DLD1 (cell line): Measurements from ENCODE around the gene CCDC85C.

Experiments used
- in situ Hi-C: cut with HindIII; loops from 2 replicates; pipeline ENCODE4 v1.10.0; 2017; ENCODE audit warnings: low sequenced_read_pairs

The CCDC85C gene

DNA sequence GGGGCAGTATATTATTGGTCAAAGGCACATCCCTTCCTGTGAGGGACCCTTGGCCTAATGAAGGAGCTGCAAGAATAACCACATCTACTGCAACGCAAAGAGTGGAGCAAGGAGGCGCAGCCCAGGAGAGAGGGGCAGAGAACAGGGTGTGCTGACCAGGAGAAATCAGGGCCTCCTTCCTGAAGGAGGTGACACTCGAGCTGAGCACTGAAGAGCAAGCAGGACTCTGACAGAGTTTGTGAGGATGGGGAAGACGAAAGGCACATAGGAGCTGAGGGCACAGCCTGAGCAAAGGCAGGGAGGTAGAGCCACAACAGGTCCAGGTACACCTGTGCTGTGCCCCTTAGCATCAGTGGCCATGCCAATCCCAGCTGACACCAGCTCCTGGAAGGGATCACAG is 60.6 kb downstream of the CCDC85C start:
- in situ Hi-C loops, result no loop called here

- in situ Hi-C loops, result no loop called here
Measured at GRCh38 chr14:99542566-99542965, 61.4 kb downstream of the CCDC85C start.

GRCh38 chr14:99541677-99542470 is 62.1 kb downstream of the CCDC85C start:
- in situ Hi-C loops, result no loop called here

DNA sequence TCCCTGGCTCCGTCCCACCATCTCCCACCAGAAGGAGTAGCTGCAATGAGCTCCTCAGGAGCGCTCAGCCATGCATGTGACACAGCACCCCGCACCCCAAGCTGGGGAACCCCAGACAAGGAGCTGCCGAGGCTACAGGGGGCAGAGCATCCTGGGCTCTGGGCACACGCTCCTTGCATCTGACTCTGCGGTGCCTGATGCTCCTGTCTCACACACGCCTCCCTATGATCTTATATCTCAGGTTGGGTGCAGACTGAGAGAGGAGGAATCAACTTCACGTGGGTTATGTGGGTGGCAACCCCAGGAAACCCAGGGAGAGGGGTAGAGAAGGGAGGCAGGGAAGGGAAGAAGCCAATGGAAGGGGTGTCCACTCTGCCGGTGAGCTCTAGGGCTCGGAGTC is 62.8 kb downstream of the CCDC85C start:
- in situ Hi-C loops, result no loop called here

DNA sequence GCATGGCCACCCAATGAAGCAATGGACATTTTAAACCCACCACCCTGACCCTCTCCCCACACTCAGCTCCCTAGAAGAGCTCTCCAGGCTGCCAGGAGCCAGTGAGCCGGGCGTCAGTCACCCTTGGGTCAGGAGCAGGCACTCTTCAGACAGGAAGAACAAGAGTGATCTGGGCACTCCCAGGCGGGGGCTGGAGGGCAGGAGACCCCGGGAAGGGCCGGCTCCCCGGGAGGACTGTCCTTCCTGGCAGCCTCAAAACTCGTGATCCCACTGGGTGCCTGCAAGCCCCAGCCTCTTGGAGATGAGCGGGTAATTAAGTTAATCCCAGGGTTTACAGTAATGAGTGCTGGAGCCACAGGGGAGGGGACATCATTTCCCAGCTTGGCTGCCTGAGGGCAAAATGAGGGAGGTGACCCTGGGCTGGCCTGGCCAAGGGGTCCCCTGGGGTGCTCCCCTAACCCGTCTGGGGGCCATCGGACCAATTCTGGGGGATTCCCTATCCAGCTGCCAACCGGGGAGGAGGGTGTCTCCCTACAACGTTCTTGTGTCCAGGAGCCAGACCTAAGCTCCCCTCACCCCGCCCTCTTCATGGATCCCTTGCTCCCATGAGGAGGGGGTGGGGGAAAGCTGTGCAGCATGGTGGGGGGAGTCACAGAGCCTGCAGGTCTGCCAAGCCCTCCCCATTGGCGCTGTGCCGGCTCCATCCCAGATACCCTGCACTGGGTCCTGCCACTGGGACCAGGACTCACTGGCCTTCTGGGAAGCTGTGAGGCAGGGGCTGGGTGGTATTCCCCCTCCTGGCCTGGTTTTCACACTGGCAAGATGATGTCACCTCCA is 63.6 kb downstream of the CCDC85C start:
- in situ Hi-C loops, result no loop called here

GRCh38 chr14:99539491-99539890 is 64.5 kb downstream of the CCDC85C start:
- in situ Hi-C loops, result no loop called here

- in situ Hi-C loops, result no loop called here
Measured at GRCh38 chr14:99538733-99539132, 65.3 kb downstream of the CCDC85C start.

DNA sequence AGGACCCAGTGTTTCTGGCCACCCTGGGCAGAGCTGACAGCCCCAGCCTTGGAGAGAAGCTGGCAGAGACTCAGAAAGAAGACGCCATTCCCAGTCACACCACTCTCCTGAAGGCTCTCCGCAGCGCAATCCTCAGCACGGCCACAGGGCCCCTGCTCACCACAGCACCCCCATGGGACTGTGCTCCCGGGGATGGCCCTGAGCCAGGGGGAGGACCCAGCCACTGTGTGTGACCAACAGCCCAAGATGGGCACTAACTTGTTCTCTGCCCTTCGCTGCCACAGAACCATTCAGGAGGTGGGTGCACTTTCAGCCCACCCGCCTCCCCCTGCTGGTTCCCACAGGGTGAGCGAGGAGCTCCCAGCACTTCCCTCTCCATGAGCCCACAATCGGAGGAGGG is 65.7 kb downstream of the CCDC85C start:
- in situ Hi-C loops, result no loop called here

DNA sequence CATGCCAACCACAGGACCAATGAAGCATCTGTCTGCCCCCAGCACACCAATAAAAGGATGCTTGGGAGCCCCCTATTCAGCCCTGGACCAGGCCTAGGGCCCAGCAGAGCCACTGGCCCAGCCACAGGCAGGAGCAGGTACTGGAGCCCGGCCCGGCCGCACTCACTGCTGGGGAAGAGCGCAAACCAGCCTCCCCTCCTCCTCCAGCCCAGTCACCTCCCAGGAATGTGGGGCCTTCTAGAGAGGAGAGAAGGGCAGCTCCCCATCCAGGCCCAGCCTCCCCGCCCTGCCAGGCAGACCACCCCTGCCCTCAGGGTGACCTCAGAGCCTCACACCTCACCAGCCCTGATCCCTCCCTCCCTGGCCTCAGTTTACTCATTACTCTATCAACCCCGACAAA is 66.6 kb downstream of the CCDC85C start:
- in situ Hi-C loops, result no loop called here

GRCh38 chr14:99535908-99536778 is 67.9 kb downstream of the CCDC85C start:
- in situ Hi-C loops, result no loop called here

GRCh38 chr14:99535448-99535847 is 68.6 kb downstream of the CCDC85C start:
- in situ Hi-C loops, result no loop called here

DNA sequence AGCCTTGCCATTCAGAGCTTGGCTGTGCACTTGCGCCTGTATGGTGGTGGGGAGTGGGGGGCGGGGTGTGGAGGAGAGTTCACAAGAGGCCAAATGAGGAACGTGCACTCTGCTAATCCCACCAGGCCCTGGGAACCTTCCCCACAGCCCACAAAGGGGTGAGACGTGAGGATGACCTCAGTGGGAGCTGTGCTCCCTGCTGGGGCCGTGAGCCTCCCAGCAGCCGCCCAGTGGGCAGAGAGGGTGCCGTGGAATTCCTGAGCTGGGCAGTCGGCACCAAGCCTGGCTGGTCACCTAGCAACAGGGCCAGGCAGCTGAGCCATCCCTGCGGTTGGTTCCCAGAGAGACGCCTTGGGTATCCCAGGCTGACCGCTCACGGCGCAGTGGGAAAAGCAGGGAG is 69.1 kb downstream of the CCDC85C start:
- in situ Hi-C loops, result no loop called here

DNA sequence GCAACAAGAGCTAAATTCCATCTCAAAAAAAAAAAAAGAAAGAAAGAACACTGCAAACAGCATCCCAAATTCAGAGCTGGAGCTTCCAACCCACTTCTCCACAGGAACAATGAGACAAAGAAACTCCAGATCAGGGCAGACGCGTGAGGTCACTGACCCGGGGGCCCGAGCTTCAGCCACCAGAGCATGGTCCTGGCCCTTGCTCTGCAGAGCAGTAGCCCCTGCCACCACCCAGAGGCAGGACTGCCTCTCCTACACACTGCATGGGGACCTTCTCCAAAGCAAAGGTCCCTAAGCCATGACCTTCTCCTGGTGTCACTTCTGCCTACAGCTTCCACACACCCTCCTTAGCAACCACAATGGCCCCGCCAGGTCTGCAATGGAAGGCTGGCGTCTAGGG is 69.7 kb downstream of the CCDC85C start:
- in situ Hi-C loops, result no loop called here

- in situ Hi-C loops, result no loop called here
Measured at GRCh38 chr14:99532310-99532709, 71.7 kb downstream of the CCDC85C start.

DNA sequence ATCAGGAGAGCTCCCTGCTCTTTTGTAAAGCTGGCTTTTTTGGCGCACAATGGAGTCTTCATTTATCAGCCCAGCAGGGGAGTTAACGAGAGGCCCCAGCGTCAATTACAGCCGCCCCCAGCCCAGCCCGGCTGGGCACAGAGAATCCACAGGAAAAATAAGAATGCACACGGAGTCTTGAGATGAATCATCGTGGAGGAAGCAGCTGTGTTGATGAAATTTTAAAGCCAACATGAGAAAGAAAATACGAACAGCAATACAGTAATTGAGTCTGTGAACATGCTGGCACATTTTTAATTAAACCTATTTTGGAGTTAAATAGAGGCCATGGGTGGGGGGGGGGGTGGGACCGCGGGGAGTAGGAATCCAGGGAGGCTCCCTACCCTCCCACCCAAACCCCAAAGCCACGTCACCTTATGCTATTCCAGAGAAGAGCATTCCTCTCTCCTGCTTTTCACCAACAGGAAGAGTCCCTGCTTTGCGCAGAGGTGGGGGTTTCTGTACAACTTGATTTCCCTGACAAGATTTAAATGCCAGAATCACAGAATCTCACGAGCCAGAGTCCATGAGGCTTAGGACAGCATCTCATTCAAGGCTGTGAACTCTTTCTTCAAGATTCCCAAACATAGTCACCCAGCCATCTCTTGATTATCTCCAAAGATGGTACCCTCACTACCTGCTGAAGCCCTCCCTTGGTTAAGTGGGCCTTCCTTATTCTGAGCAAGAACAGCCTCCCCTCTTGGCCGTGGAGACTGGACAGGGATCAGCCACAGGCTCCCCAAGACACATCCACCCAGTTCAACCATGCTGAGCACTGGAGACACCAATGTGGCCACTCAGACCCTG is 72.5 kb downstream of the CCDC85C start:
- in situ Hi-C loops, result no loop called here

GRCh38 chr14:99530407-99531155 is 73.4 kb downstream of the CCDC85C start:
- in situ Hi-C loops, result no loop called here

DNA sequence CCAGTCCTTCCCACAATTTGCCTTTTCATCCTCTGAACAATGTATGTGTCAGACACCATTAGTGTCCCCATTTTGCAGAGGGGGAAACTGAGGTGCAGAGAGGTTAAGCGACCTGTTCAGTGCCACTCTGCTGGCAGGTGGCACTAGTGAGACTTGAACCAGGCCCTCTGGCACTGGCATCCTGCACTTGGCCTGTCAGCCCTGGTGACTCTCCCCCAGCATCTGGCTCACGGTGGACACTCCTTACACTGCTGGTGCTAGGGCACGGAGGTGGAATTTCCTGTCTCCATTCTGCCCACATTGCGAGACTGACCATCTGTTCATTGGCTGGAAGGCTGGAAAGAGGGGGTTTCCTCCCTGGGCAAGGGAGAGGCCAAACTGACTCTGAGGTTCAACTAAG is 74.1 kb downstream of the CCDC85C start:
- in situ Hi-C loops, result no loop called here

DNA sequence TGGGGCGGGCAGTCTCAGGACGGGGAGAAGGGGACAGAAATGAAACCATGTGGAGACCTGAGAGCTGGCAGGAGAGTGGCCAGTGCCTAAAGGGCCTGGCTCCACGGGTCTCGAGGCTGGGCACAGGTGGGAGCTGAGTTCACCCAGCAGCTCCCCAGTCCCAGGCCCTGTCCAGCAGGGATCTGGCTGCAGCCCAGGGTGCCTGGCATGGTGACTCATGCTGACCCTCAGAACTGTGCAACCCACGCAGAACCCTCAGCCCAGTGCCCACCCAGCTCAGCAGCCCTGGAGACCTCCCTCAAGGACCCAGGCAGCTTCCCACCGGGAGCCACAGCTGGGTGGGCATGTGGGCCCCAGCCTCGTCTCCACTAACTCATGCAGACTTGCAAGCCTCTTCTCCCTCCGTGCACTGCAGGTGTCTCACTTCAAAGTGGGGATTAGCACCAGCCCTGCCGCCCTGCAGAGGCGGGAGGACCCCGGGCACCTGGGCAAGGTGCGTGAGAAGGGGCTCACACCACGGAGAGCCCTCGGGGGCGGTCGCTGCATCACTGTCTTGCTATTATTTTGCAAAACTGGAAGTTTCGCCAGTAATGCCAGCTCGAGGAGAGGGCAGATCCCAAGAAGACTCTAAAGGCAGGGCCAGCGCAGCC is 76.5 kb downstream of the CCDC85C start:
- in situ Hi-C loops, result no loop called here

- in situ Hi-C loops, result no loop called here
Measured at GRCh38 chr14:99527026-99527425, 77.0 kb downstream of the CCDC85C start.
